Right lobe of liver (tissue), 6 donors: Measurements from ENCODE around the gene LARP4B. TPM values are rescaled to one million over a fixed set of nuclear protein-coding genes. Genes with fewer than 3 reads are reported as not detected.

Source experiments
- ATAC-seq, 4 donors: fragments of 200-7000 bp; cut with Tn5 transposase; one replicate each; pipeline ENCODE4 v1.9.1; 2020; ENCODE audit warnings: mild to moderate bottlenecking in 4 of 4, moderate library complexity in 4 of 4
- DNase-seq, 3 donors: peaks; one replicate each; pipeline ENCODE4 v3.0.0-alpha.2; 2020
- H3K27ac ChIP-seq, 3 donors: fragments of 200-600 bp; one replicate each; pipeline ENCODE4 v1.8.0; 2022
- H3K27me3 ChIP-seq, 2 donors: fragments of 200-600 bp; one replicate each; pipeline ENCODE4 v1.8.0; 2022
- H3K36me3 ChIP-seq, 4 donors: fragments of 200-600 bp; sonication (generic) in 1 of 4; one replicate each; pipeline versions ENCODE4 v1.5.1 to v1.8.0; 2017 to 2022; ENCODE audit warnings: control low read depth in 1 of 4
- H3K4me1 ChIP-seq, 4 donors: fragments of 200-600 bp; sonication (generic) in 1 of 4; one replicate each; pipeline versions ENCODE4 v1.5.1 to v1.8.0; 2017 to 2022; ENCODE audit warnings: control low read depth in 1 of 4
- H3K4me3 ChIP-seq, 3 donors: fragments of 200-600 bp; one replicate each; pipeline ENCODE4 v1.8.0; 2022
- H3K9me3 ChIP-seq, 4 donors: fragments of 200-600 bp; sonication (generic) in 1 of 4; one replicate each; pipeline versions ENCODE4 v1.5.1 to v1.8.0; 2017 to 2022; ENCODE audit warnings: control low read depth in 1 of 4
- CTCF ChIP-seq, 4 donors: fragments of 200-600 bp in 3 of 4; fragments of 450-650 bp in 1 of 4; IDR thresholded peaks; one replicate each; pipeline versions ENCODE4 v1.5.1 to v1.8.0; 2016 to 2022; ENCODE audit warnings: antibody characterized with exemption in 4 of 4, mild to moderate bottlenecking in 2 of 4
- POLR2A ChIP-seq: fragments of 450-650 bp; IDR thresholded peaks from one replicate; pipeline ENCODE4 v1.6.1; 2017; ENCODE audit warnings: antibody characterized with exemption, mild to moderate bottlenecking
- WGBS: methylation state at CpG from one replicate; pipeline ENCODE4 v1.1.6; 2018; ENCODE audit warnings: low coverage, low lambda C conversion rate; ENCODE audit not compliant: insufficient coverage; ENCODE audit errors: missing lambda C conversion rate; 5-methylcytosine and 5-hydroxymethylcytosine counted together
- intact Hi-C, 2 donors: fragments of 100-400 bp; cut with DNase I; formaldehyde crosslinking; loops; one replicate each; pipeline versions ENCODE4 v1.11.2 to v1.14.1; 2022
- total RNA-seq, 6 experiments: library from RNA; depleted of rRNA in 2 of 6; stranded (reverse); fragments of >200 nt in 2 of 6; fragmentation: NEBNext Ultra II Directional in 3 of 6; extraction: Animal tissue kit (Norgen Biotek cat#: 25700) in 3 of 6; gene quantifications; one replicate each; pipeline versions ENCODE4 v1.1.0 to v1.2.4, GENCODE V29; 2016 to 2023
- donor health status: DM: no; HTN: yes; CAD: no.
- donor health status: DM: no; HTN: no; CAD: no.
- donor health status: DM: no; HTN: no; CAD: no.
- donor health status: DM: no; HTN: yes; CAD: no.
- donor health status: DM: no; HTN: yes; CAD: no.

The LARP4B gene
- total RNA-seq, 6 experiments from 2014 or later, result 22.4 to 35.9 (median 31.7) TPM

GRCh38 chr10:963186-963585 lies 31.7 kb upstream of the LARP4B start:
- ATAC-seq (no peak), DNase-seq (no peak)
- TF ChIP-seq CTCF (IDR thresholded peaks at IDR 0.05) (no peak), POLR2A (no peak)
- WGBS, result 85% methylated on average over 3 of the region's 5 CpGs
- H3K36me3 ChIP-seq, result no peaks in the 10 kb centered on the region
- H3K9me3 ChIP-seq, result no peaks in the 10 kb centered on the region
- H3K27ac ChIP-seq, result no peak overlapping the region
- H3K4me1 ChIP-seq, result no peaks in the 10 kb centered on the region
- H3K4me3 ChIP-seq, result no peak overlapping the region
- intact Hi-C loops, result no loop called here
- no peaks in the 10 kb centered on the region for H3K27me3 ChIP-seq

- H3K4me1 ChIP-seq, result no peaks in the 10 kb centered on the region
- no peak overlapping the region for H3K4me3 ChIP-seq
- no peaks in the 10 kb centered on the region for H3K36me3 ChIP-seq
- H3K27ac ChIP-seq, result no peak overlapping the region
- WGBS, result 94% methylated on average over 2 of the region's 3 CpGs
- TF ChIP-seq POLR2A, result no peak
- TF ChIP-seq CTCF (IDR thresholded peaks at IDR 0.05), result no peak
- intact Hi-C loops, result no loop called here
- ATAC-seq, result no peak
- H3K9me3 ChIP-seq, result no peaks in the 10 kb centered on the region
- DNase-seq, result no peak
- no peaks in the 10 kb centered on the region for H3K27me3 ChIP-seq
Measured at GRCh38 chr10:962342-962741, 30.8 kb upstream of the LARP4B start.

- Histone ChIP-seq H3K4me1 (no peaks in the 10 kb centered on the region), H3K27me3 (no peaks in the 10 kb centered on the region), H3K36me3 (no peaks in the 10 kb centered on the region), H3K4me3 (no peak overlapping the region), H3K27ac (no peak overlapping the region), H3K9me3 (no peaks in the 10 kb centered on the region)
- ATAC-seq (no peak), DNase-seq (no peak)
- TF ChIP-seq CTCF (IDR thresholded peaks at IDR 0.05) (no peak), POLR2A (no peak)
- intact Hi-C loops, result no loop called here
- WGBS, result 100% methylated on average over 4 of the region's 6 CpGs
Measured at GRCh38 chr10:958856-959255, 27.4 kb upstream of the LARP4B start.

- H3K4me3 ChIP-seq, result no peak overlapping the region
- H3K36me3 ChIP-seq, result no peaks in the 10 kb centered on the region
- H3K4me1 ChIP-seq, result no peaks in the 10 kb centered on the region
- 100% methylated on average over 1 of the region's 9 CpGs for WGBS
- DNase-seq (no peak), ATAC-seq (no peak)
- intact Hi-C loops, result no loop called here
- no peaks in the 10 kb centered on the region for H3K27me3 ChIP-seq
- no peaks in the 10 kb centered on the region for H3K9me3 ChIP-seq
- no peak overlapping the region for H3K27ac ChIP-seq
- TF ChIP-seq POLR2A, result no peak
- TF ChIP-seq CTCF (IDR thresholded peaks at IDR 0.05), result no peak
Measured at GRCh38 chr10:958106-958505, 26.6 kb upstream of the LARP4B start.

GRCh38 chr10:955820-956217 lies 24.3 kb upstream of the LARP4B start:
- H3K4me3 ChIP-seq, result no peak overlapping the region
- no peaks in the 10 kb centered on the region for H3K36me3 ChIP-seq
- intact Hi-C loops, result no loop called here
- no peak overlapping the region for H3K27ac ChIP-seq
- no peak for ATAC-seq
- WGBS, result 66% methylated on average over 4 of the region's 9 CpGs
- no peaks in the 10 kb centered on the region for H3K27me3 ChIP-seq
- TF ChIP-seq POLR2A (no peak), CTCF (IDR thresholded peaks at IDR 0.05) (no peak)
- no peaks in the 10 kb centered on the region for H3K9me3 ChIP-seq
- DNase-seq, result no peak
- no peaks in the 10 kb centered on the region for H3K4me1 ChIP-seq
